Right renal cortex interstitium (tissue), 3 donors: Measurements from ENCODE around the gene GCH1. TPM values are rescaled to one million over a fixed set of nuclear protein-coding genes. Genes with fewer than 3 reads are reported as not detected.
"Not testable (repeated sequence)": the region's sequence is repeated elsewhere in the genome, so short reads cannot be mapped to it uniquely, and the experiment has no call there.

Source experiments
- DNase-seq, 3 donors: peaks; one replicate each; pipeline ENCODE4 v3.0.0-alpha.2; 2013; ENCODE audit warnings: low read depth in 3 of 3, low spot score in 2 of 3
- polyA plus RNA-seq, 3 donors: library from polyadenylated mRNA; unstranded; fragments of 120-200 nt; gene quantifications; one replicate each; pipeline ENCODE4 v1.2.1, GENCODE V29; 2013; ENCODE audit not compliant: insufficient read length in 3 of 3

Gene GCH1
- polyA plus RNA-seq, 3 donors: 8.4 to 10.7 (median 9.3) TPM

- no peak for DNase-seq
Measured at GRCh38 chr14:54909817-54910558, 7.4 kb upstream of the GCH1 start.

DNA sequence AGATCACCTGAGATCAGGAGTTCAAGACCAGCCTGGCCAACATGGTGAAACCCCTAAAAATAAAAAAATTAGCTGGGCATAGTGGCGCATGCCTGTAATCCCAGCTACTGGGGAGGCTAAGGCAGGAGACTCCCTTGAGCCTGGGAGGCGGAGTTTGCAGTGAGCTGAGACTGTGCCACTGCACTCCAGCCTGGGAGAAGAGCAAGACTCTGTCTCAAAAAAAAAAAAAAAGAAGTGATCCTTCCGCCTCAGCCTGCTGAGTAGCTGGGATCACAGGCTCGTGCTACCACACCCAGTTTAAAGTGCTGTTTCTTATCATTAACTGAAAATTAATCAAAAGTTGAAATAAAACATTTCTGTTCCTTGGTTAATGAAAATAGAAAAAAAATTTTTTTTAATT lies 6.3 kb upstream of the GCH1 start:
- not testable (repeated sequence) for DNase-seq

DNA sequence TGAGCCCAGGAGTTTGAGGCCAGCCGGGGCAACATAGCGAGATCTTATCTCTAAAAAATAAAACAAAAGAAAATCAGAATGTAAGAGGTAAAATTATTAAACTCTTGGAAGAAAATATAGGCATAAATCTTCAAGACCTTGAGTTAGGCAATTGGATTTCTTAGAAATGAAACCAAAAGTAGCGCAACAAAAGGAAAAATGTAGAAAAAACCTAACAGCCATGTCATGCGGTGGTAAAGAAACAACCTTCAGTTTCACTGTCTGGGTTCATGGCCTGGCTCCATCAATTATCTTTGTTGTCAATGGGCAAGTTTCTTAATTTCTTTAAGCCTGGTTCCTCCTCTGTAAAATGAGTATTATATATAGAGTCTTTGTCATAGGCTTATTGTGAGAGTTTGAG lies 5.6 kb upstream of the GCH1 start:
- DNase-seq: no peak

DNA sequence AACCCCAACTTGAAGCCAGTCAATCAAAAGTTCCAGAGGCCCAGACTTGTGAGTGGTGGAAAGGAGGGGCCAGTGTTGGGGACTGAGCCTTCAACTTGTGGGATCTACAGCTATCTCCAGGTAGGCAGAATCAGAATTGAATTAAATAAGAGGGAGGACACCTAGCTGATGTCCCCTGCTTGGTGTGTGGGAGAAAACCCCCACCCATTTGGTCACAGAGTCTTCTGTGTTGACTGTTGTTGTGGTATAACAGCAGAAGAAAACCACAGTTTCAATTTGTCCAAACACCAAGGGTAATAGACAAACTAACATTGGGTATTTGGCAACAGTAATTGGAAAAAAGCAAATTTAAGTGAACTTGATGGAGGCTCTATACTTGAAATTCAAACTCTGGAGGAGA lies 3.4 kb upstream of the GCH1 start:
- no peak for DNase-seq

DNA sequence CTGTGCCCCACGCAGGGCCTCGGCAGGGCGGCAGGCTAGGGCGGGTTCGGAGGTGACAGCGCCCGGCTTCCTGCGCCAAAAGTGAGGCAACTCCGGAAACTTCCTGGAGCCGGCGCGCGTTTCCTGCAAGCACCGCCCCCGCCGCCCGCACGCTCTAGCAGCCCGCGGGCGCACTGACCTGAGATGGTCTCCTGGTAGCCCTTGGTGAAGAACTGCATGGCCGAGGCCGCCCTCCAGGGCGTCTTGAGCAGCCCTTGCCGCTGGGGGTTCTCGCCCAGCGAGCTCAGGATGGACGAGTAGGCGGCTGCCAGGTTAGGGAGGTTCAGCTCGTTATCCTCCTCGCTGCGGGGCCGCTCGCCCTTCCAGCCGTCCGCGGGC lies 494 bp downstream of the GCH1 start:
- DNase-seq: no peak

DNA sequence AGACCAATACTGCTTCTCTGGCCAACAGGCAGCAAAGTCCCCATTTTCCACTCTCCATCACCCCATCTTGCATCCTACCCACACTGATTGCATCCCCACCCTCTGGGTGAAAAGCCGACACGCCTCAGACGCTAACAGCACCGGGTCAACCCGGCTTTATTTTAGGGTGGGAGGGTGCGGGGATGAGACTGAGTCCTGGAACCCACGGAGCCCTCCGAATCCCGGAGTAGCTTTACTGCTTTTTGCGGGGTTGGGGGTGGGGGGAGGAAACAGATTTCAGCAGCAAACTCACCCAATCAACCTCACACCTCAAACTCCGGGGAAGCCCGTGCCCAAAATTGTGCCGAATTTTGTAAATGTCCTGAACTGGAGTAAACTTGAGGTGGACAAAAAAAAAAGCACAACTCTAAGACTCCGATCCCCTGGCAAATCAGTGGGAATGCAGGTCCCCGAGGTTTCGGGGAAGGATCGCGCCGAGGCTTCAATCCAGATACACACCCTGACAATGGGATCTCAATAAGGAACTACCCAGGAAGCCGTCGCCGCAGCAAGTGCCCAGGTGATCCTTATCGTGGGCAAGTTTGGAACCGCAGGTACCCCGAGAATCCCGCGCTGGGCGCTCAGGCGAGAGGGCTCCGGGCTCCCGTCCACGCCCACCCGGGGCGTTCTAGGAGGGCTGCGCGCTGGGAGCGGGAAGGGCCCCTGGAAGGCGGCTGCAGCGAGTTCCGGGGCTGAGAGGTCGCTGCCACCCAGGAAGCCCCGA lies 1.1 kb downstream of the GCH1 start:
- no peak for DNase-seq

- DNase-seq: no peak
Measured at GRCh38 chr14:54899573-54899972, 3.1 kb downstream of the GCH1 start.

DNA sequence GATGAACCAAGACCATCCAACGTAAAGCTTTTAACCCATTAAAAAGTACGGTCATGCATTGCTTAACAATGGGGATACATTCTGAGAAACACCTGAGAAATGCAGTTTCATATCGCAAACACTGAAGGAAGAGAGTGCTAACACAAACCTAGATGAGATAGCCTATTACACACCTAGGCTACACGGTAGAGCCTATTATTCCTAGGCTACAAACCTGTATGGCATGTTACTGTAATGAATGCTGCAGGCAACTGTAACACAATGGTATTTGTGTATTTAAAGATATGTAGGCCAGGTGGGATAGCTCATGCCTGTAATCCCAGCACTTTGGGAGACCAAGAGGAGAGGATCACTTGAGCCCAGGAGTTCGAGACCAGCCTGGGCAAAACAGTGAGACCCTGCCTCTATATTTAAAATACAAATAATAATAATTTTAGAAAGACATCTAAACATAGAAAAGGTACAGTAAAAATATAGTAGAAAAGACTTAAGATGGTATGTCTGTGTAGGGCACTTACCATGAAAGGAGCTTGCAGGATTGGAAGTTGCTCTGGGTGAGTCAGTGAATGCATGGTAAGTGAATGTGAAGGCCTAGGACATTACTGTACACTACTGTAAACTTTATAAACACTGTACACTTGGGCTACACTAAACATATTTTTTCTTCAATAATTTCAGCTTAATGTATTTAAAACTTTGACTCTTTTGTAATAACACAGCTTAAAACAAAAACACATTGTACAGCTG lies 4.6 kb downstream of the GCH1 start:
- DNase-seq: not testable (repeated sequence)

DNA sequence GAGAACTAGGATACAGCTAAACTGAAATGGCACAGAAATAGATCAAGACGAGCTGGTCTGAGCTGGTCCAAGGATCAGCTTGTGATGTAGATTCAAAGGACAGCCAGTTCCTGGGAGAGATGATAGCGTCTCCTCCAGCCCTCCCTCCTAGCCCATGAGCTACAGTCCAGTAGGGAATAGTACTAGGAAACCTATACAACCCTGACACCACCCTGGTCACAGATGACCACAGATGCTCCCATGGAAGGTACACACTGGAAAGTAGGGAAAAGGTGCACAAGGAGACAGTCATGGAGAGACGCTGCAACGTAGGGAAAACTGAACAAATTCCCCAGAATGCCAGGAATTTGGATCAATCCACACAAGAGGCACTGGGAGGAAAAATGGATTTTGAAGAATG lies 6.9 kb downstream of the GCH1 start:
- DNase-seq: no peak

GRCh38 chr14:54894995-54895394 lies 7.6 kb downstream of the GCH1 start:
- no peak for DNase-seq

DNA sequence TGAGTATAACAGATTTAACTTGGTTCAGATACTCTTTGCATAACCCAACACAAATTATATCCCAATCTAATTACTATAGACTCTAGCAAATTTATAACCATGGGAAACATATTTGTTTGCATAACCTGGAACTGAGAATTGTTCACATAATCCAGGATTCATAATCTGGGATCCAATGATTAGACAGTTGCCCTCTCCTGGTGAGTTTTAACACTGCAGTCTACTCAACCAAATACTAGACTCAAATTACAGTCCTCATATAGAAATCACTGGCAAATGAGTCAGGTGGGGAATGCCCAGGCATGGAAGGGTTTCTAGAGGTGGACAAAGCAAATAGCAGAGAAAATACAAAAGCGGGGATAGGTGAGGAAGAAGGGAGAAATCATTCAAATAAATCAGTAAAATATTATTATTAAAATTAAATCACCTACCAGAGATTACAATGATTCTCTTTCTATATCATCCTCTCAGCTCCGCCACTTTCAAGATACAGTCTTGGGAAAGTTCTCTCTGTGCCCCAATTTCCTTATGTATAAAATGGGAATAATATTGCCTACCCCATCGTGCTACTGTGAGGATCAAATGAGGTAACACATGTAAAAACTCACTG lies 9.4 kb downstream of the GCH1 start:
- DNase-seq: no peak

- no peak for DNase-seq
Measured at GRCh38 chr14:54891471-54892245, 11.0 kb downstream of the GCH1 start.

DNA sequence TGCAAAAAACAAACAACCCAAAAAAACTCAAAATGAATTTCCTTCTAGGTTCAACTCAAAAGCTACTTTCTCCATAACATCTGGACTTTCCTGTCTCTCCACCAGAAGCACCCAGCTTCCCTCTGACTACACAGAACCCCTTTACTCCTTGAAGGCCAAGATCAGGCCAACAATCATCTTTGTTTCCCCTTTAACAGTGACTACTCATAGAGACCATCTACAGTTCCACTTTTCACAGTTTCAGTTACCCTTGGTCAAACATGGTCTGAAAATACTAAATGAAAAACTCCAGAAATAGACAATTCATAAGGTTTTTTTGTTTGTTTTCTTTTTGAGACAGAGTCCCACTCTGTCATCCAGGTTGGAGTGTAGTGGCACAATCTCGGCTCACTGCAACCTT lies 11.8 kb downstream of the GCH1 start:
- no peak for DNase-seq

DNA sequence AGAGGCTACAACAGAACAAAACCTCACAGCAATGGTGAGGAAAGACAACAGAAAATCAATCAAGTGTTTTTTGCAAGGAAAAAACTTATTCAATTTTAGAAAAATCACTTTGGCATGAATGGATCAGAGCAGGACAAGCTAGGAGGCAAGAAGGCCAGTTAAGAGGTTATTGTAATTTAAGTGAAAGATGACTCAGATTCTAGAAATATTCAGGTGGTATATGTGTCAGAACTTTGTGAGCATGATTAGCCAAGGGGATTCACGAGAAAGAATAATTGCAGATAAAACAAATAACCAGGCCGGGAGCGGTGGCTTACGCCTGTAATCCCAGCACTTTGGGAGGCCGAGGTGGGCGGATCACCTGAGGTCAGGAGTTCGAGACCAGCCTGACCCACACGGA lies 12.7 kb downstream of the GCH1 start:
- DNase-seq: no peak

- DNase-seq: no peak
Measured at GRCh38 chr14:54882521-54882920, 20.1 kb downstream of the GCH1 start.

- DNase-seq: no peak
Measured at GRCh38 chr14:54881761-54882401, 20.7 kb downstream of the GCH1 start.

DNA sequence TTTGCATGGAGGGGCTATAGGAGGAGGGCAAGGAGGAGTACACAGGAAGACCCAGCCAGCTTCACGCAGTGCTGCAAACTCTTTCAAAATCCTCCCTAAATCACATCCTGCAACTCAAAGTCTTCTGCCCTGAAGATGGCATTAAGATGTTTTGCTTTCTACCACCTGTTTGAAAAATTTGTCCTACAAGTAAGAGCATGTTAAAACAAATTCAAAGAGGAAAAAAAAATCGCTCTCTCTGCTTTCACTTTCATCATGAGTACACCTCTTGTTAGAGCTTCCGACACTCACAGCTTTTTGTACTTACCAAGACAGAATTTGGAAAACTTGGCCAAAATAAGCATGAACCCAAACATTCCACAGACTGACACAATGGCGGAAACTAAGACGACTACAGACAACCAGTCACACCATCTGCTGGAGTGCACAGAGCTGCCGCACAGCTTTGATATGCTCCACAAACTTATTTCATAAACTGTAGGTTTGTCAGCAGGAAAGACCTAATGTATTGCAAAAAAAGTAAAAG lies 21.3 kb downstream of the GCH1 start:
- DNase-seq: no peak

GRCh38 chr14:54877703-54878021 lies 25.0 kb downstream of the GCH1 start:
- DNase-seq: no peak

- no peak for DNase-seq
Measured at GRCh38 chr14:54877015-54877702, 25.5 kb downstream of the GCH1 start.
